Measurements from ENCODE around the gene ATP9B.

The ATP9B gene

GRCh38 chr18:79420033-79420745, 351.0 kb downstream of the ATP9B start:
- in situ Hi-C loops (cut with HindIII; ENCODE audit: low sequenced_read_pairs), result no loop called here

GRCh38 chr18:79421275-79421857, 352.2 kb downstream of the ATP9B start:
- in situ Hi-C loops (cut with HindIII; ENCODE audit: low sequenced_read_pairs), result no loop called here

GRCh38 chr18:79422022-79422782, 353.0 kb downstream of the ATP9B start:
- in situ Hi-C loops (cut with HindIII; ENCODE audit: low sequenced_read_pairs), result no loop called here

- in situ Hi-C loops (cut with HindIII; ENCODE audit: low sequenced_read_pairs), result no loop called here
Observed at GRCh38 chr18:79422783-79423165, 353.6 kb downstream of the ATP9B start.

GRCh38 chr18:79423211-79424007, 354.2 kb downstream of the ATP9B start:
- in situ Hi-C loops (cut with HindIII; ENCODE audit: low sequenced_read_pairs), result no loop called here

- in situ Hi-C loops (cut with HindIII; ENCODE audit: low sequenced_read_pairs), result no loop called here
Observed at GRCh38 chr18:79424008-79424565, 354.9 kb downstream of the ATP9B start.

- in situ Hi-C loops (cut with HindIII; ENCODE audit: low sequenced_read_pairs), result no loop called here
Observed at GRCh38 chr18:79424880-79425568, 355.8 kb downstream of the ATP9B start.

GRCh38 chr18:79425569-79425886, 356.3 kb downstream of the ATP9B start:
- in situ Hi-C loops (cut with HindIII; ENCODE audit: low sequenced_read_pairs), result no loop called here

- in situ Hi-C loops (cut with HindIII; ENCODE audit: low sequenced_read_pairs), result no loop called here
Observed at GRCh38 chr18:79426376-79427300, 357.4 kb downstream of the ATP9B start.

- in situ Hi-C loops (cut with HindIII; ENCODE audit: low sequenced_read_pairs), result no loop called here
Observed at GRCh38 chr18:79427368-79428225, 358.4 kb downstream of the ATP9B start.
